Transverse colon (tissue), 4 donors: ENCODE measurements around the gene PODNL1. TPM values are rescaled to one million over a fixed set of nuclear protein-coding genes. Genes with fewer than 3 reads are reported as not detected.

Source experiments
- DNase-seq: peaks from one replicate; pipeline ENCODE4 v3.0.0-alpha.2; 2019
- H3K27ac ChIP-seq, 4 donors: fragments of 200-600 bp; sonication (generic); 2 replicates each; pipeline ENCODE4 v1.5.1; 2016 to 2018; ENCODE audit warnings: inconsistent platforms in 4 of 4
- H3K27me3 ChIP-seq: fragments of 200-600 bp; sonication (generic); 2 replicates; pipeline ENCODE4 v1.5.1; 2017; ENCODE audit warnings: inconsistent platforms
- H3K36me3 ChIP-seq, 4 donors: fragments of 200-600 bp; sonication (generic); 2 replicates each; pipeline ENCODE4 v1.5.1; 2017 to 2019; ENCODE audit warnings: inconsistent platforms in 4 of 4
- H3K4me1 ChIP-seq, 4 donors: fragments of 200-600 bp; sonication (generic); 2 replicates each; pipeline ENCODE4 v1.5.1; 2017 to 2020; ENCODE audit warnings: inconsistent platforms in 4 of 4
- H3K4me3 ChIP-seq, 4 donors: fragments of 200-600 bp; sonication (generic); 1 replicate in 1 of 4; 2 replicates in 3 of 4; pipeline versions ENCODE4 v1.5.1 to v1.6.1; 2017 to 2019; ENCODE audit warnings: inconsistent platforms in 4 of 4
- H3K9me3 ChIP-seq, 2 donors: fragments of 200-600 bp; sonication (generic); 2 replicates each; pipeline ENCODE4 v1.5.1; 2017 to 2019; ENCODE audit warnings: inconsistent platforms in 2 of 2
- CTCF ChIP-seq, 5 experiments: fragments of 200-600 bp in 3 of 5; fragments of 450-650 bp in 2 of 5; sonication (generic) in 3 of 5; IDR thresholded peaks; 1 replicate in 2 of 5; 2 replicates in 3 of 5; pipeline ENCODE4 v1.5.1; 2016 to 2017; ENCODE audit warnings: antibody characterized with exemption in 5 of 5, inconsistent platforms in 3 of 5, mild to moderate bottlenecking in 2 of 5, moderate library complexity in 1 of 5
- EP300 ChIP-seq: sonication (generic); formaldehyde crosslinking; IDR thresholded peaks from one replicate; pipeline ENCODE4 v1.6.1; 2017; ENCODE audit warnings: antibody characterized with exemption, low read depth
- POLR2A ChIP-seq: fragments of 450-650 bp; IDR thresholded peaks from one replicate; pipeline ENCODE4 v1.6.1; 2016; ENCODE audit warnings: antibody characterized with exemption, mild to moderate bottlenecking, moderate library complexity
- POLR2AphosphoS5 ChIP-seq, 3 donors: sonication (generic); formaldehyde crosslinking; IDR thresholded peaks; one replicate each; pipeline ENCODE4 v1.6.1; 2016; ENCODE audit warnings: antibody characterized with exemption in 3 of 3
- WGBS, 2 donors: methylation state at CpG; one replicate each; pipeline ENCODE4 v1.1.5; 2018; ENCODE audit warnings: low coverage in 1 of 2; 5-methylcytosine and 5-hydroxymethylcytosine counted together
- in situ Hi-C, 4 donors: fragments of 200-750 bp; cut with MboI; loops; one replicate each; pipeline versions ENCODE4 v1.15.0 to v1.15.1; 2017; ENCODE audit warnings: low sequenced_read_pairs in 3 of 4, low pct_ligation_motif_present in 1 of 4, low pct_unique_long_range_greater_than_20kb in 1 of 4
- intact Hi-C: fragments of 100-400 bp; cut with DNase I; formaldehyde crosslinking; loops from one replicate; pipeline ENCODE4 v1.15.1; 2023; ENCODE audit warnings: low total_unique reads
- total RNA-seq, 4 donors: library from RNA; depleted of rRNA; stranded (reverse); fragments of >200 nt; gene quantifications; one replicate each; pipeline ENCODE4 v1.1.0, GENCODE V29; 2016

The PODNL1 gene
- total RNA-seq, 4 donors from 2014 or later = 3.0 to 15.3 (median 3.2) TPM

GRCh38 chr19:13982773-13983172, 44.6 kb upstream of the PODNL1 start:
- in situ Hi-C loops = no loop called here
- H3K36me3 ChIP-seq = no peaks in the 10 kb centered on the region
- intact Hi-C loops = no loop called here
- no peak for DNase-seq
- H3K27ac ChIP-seq = no peak overlapping the region
- 94 to 100% methylated on average over 1 to 9 of the region's 9 CpGs for WGBS, 2 donors
- H3K9me3 ChIP-seq = no peaks in the 10 kb centered on the region
- peaks cover 18 to 36% (median 26%) of the 10 kb centered on the region in 4 donors for H3K4me1 ChIP-seq
- H3K4me3 ChIP-seq = no peak overlapping the region
- H3K27me3 ChIP-seq = no peaks in the 10 kb centered on the region
- TF ChIP-seq POLR2A (no peak), EP300 (no peak), CTCF (IDR thresholded peaks at IDR 0.05) (no peak), POLR2AphosphoS5 (IDR thresholded peaks at IDR 0.05) (no peak)

GRCh38 chr19:13981988-13982501, 43.8 kb upstream of the PODNL1 start:
- intact Hi-C loops (no loop called here), in situ Hi-C loops (no loop called here)
- Histone ChIP-seq H3K36me3 (no peaks in the 10 kb centered on the region), H3K27ac (no peak overlapping the region), H3K27me3 (no peaks in the 10 kb centered on the region), H3K4me3 (no peak overlapping the region), H3K4me1 (peaks cover 15 to 32% (median 23%) of the 10 kb centered on the region in 4 donors), H3K9me3 (no peaks in the 10 kb centered on the region)
- no peak for TF ChIP-seq CTCF (IDR thresholded peaks at IDR 0.05)
- no peak for TF ChIP-seq POLR2A
- TF ChIP-seq EP300 = no peak
- no peak for TF ChIP-seq POLR2AphosphoS5 (IDR thresholded peaks at IDR 0.05)
- WGBS, 2 donors = 87 to 92% methylated on average over 3 to 17 of the region's 17 CpGs
- DNase-seq = no peak

GRCh38 chr19:13981467-13981866, 43.2 kb upstream of the PODNL1 start:
- peaks cover 9 to 26% (median 18%) of the 10 kb centered on the region in 4 donors for H3K4me1 ChIP-seq
- no peaks in the 10 kb centered on the region for H3K27me3 ChIP-seq
- no peak for DNase-seq
- no peak overlapping the region for H3K4me3 ChIP-seq
- H3K36me3 ChIP-seq = no peaks in the 10 kb centered on the region
- TF ChIP-seq POLR2AphosphoS5 (IDR thresholded peaks at IDR 0.05) = no peak
- TF ChIP-seq CTCF (IDR thresholded peaks at IDR 0.05) = no peak
- TF ChIP-seq POLR2A = no peak
- TF ChIP-seq EP300 = no peak
- no peak overlapping the region for H3K27ac ChIP-seq
- intact Hi-C loops (no loop called here), in situ Hi-C loops (no loop called here)
- H3K9me3 ChIP-seq = no peaks in the 10 kb centered on the region
- WGBS, 2 donors = 74 to 100% methylated on average over 3 to 9 of the region's 9 CpGs

GRCh38 chr19:13981021-13981420, 42.8 kb upstream of the PODNL1 start:
- in situ Hi-C loops = no loop called here
- H3K4me1 ChIP-seq = peaks cover 7 to 21% (median 14%) of the 10 kb centered on the region in 4 donors
- no peaks in the 10 kb centered on the region for H3K36me3 ChIP-seq
- H3K27ac ChIP-seq = no peak overlapping the region
- WGBS, 2 donors = 98% methylated on average over 5 of the region's 5 CpGs; no CpG with 5 or more reads in 1 of the 2 donors
- no peak for DNase-seq
- H3K27me3 ChIP-seq = no peaks in the 10 kb centered on the region
- intact Hi-C loops = no loop called here
- no peak for TF ChIP-seq POLR2AphosphoS5 (IDR thresholded peaks at IDR 0.05)
- no peak for TF ChIP-seq EP300
- TF ChIP-seq CTCF (IDR thresholded peaks at IDR 0.05) = no peak
- TF ChIP-seq POLR2A = no peak
- H3K9me3 ChIP-seq = no peaks in the 10 kb centered on the region
- H3K4me3 ChIP-seq = no peak overlapping the region
